IPS-NIHi7 (cell line): ENCODE measurements around the gene NEB.
"Not testable (repeated sequence)": the region's sequence is repeated elsewhere in the genome, so short reads cannot be mapped to it uniquely, and the experiment has no call there.

ENCODE experiments used
- DNase-seq: peaks from one replicate; pipeline ENCODE4 v3.0.0; 2012; ENCODE audit warnings: mixed read lengths; ENCODE audit errors: extremely low spot score

Gene NEB

GRCh38 chr2:151614159-151614558, 120.1 kb downstream of the NEB start:
- DNase-seq: no peak

GRCh38 chr2:151611351-151611750, 122.9 kb downstream of the NEB start:
- no peak for DNase-seq

DNA sequence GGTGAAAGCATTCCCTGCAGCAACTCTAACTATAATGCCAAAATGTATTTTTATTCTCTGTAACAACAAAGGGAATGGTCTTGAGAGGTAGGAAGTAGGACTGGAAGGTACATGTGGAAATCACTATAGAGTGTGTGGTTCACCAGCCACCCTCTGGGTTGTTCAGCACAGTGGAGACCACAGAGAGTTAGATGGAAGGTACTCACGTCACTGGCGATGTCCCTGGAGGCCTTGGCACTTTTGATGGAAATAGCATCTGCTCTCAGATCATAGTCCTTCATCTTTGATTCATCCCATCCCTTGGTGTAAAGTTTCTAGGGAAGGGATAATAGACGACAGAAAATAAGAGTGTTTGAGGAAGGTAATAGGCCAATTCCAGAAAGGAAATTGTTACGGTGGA, 124.0 kb downstream of the NEB start:
- DNase-seq: no peak

- DNase-seq: no peak
These were observed 124.6 kb downstream of the NEB start for GRCh38 chr2:151609705-151610104.

DNA sequence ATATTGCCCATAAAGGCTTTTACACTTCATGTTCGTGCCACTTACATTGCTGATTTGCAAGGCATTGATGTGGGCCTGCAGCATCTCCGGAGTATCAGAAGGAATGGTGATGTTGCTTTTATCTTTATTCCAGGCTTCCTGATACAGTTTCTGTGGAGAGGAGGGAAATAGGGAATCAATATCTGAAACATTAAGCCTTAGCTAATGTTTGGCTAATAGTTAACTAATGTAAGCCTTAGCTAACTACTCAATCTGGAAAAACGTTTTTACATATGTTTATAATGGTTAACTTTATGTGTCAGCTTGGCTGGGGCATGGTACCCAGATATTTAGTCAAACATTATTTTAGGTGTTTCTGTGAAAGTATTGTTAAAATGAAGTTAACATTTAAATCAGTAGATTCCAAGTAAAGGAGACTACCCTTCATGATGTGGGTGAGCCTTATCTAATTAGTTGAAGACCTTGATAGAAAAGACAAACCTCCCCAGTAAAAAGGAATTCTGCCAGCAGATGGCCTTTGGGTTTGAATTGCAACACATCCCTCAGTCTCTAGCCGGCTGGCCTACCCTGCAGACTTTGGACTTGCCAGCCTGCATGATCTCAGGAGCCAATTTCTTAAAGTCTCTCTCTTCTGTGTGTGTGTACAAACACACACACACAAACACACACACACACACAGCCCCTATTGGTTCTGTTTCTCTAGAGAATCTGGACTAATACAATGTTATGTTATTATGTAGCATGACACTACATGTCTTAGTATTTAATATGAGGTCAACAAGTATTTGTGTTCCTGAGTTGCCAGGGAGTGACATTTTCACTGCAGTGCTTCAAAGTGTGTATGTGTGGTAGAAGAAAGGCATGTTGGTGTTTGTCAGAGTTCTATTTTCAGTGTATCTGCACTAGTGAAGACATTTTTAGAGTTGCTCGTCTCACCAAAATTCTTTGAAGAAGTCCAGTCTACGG, 126.5 kb downstream of the NEB start:
- DNase-seq: not testable (repeated sequence)

- not testable (repeated sequence) for DNase-seq
These were observed 130.7 kb downstream of the NEB start for GRCh38 chr2:151603530-151603929.

DNA sequence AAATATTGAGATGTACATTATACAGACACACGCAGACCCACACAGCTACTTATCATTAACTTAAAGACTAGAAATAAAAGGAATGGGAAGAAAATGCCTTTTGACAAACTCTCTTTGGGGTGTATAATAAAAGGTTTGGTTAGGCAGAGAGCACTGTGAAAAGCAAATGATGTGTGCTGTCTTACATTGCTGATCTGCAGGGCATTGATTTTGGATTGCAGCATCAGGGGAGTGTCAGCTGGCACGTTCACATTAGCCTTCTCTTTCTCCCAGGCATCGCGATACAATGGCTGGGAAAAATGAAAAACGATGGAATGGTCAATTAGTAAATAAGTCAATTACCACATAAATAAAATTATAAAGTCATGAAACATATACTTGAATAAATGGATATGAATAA, 131.9 kb downstream of the NEB start:
- not testable (repeated sequence) for DNase-seq

GRCh38 chr2:151601803-151602202, 132.5 kb downstream of the NEB start:
- not testable (repeated sequence) for DNase-seq

- DNase-seq: not testable (repeated sequence)
These were observed 137.2 kb downstream of the NEB start for GRCh38 chr2:151596903-151597608.

- DNase-seq: not testable (repeated sequence)
These were observed 142.4 kb downstream of the NEB start for GRCh38 chr2:151591908-151592255.

- not testable (repeated sequence) for DNase-seq
These were observed 142.9 kb downstream of the NEB start for GRCh38 chr2:151591250-151591907.

GRCh38 chr2:151581300-151581699, 153.0 kb downstream of the NEB start:
- not testable (repeated sequence) for DNase-seq

GRCh38 chr2:151580697-151581096, 153.6 kb downstream of the NEB start:
- not testable (repeated sequence) for DNase-seq

- DNase-seq: no peak
These were observed 157.2 kb downstream of the NEB start for GRCh38 chr2:151577116-151577515.

GRCh38 chr2:151576080-151576479, 158.2 kb downstream of the NEB start:
- DNase-seq: no peak

- no peak for DNase-seq
These were observed 158.9 kb downstream of the NEB start for GRCh38 chr2:151575338-151575737.

DNA sequence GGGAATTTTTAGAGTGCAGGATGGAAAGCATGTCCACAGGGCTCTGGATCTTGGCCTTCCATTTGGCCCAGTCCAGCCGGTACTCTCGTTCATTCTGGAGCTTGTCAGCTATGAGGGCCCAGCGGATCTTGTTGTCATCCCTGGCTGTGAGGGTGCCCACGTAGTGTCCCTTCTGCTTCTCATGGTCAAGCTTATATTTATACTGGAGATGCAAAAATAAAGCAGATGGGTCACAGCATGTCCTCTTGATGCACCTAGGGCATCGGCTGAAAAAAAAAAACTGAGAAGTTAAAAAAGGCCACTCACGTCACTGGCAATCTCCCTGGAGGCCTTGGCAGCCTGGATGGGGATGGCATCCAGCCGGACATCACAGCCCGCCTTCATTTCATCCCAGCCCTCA, 164.1 kb downstream of the NEB start:
- no peak for DNase-seq

GRCh38 chr2:151569167-151569566, 165.1 kb downstream of the NEB start:
- no peak for DNase-seq

- no peak for DNase-seq
These were observed 165.8 kb downstream of the NEB start for GRCh38 chr2:151568501-151568900.

GRCh38 chr2:151567006-151567405, 167.3 kb downstream of the NEB start:
- DNase-seq: no peak

DNA sequence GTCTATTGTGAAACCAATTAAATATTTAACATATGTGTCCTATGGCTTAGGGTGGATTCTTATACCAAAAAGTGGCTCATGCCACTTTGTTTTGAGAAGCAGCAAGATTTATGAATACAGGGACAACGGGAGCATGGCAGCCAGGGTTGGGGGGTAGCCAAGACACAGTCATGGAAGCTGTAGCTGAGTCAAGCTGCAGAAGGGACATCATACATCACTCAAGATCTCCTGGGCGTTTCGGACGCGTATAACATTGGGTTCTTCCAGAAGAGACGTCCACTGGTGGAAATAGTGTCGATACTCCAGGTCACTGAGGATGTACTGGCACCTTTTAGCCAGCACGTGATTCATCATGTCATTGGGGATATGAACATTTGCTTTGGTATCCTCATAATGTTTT, 171.9 kb downstream of the NEB start:
- no peak for DNase-seq

DNA sequence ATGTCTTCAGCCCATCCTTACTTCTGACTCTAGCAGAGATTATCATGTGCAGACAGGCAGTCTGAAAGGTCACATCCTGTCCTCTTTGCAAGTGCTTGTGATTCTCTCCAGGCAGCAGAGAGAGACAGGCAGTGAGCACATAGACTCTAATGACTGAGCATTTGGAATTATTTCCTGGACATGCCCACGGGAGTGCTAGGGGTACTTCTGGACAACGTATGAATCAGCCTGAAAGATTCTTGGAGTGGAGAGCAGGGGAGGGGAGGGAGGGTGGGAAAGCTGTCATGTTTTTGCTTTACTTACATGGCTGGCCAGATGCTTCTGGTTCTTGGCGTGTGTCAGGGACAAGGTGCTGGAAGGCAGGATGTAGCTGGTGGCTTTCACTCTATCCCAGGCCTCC, 174.0 kb downstream of the NEB start:
- no peak for DNase-seq
